Measurements from ENCODE around the gene USP9X.

GRCh38 chrX:41095174-41095573 lies 9.9 kb downstream of the USP9X start:
- TF ChIP-seq ZNF274 (IDR thresholded peaks at IDR 0.05; ENCODE audit: low read depth, low read length) (no peak), YY1 (IDR thresholded peaks at IDR 0.05; ENCODE audit: insufficient read depth, insufficient read length) (no peak), SUZ12 (IDR thresholded peaks at IDR 0.05; ENCODE audit: extremely low read depth, insufficient read depth, insufficient read length) (no peak)
